Activated naive CD4-positive, alpha-beta T cell treated with anti-CD3 and anti-CD28 coated beads, Interleukin-2, amount 10 ng/mL, durations not matched to agents 7 days and 5 days (primary cell): ENCODE results near the gene LAMA3.

ENCODE experiments used
- CTCF ChIA-PET: fragments of 350-600 bp; sonication (Branson Sonifier 250); formaldehyde crosslinking; loops from one replicate; lab custom pipeline; 2021; ENCODE audit warnings: antibody characterized with exemption; lab: Charles Lee
- DNase-seq: peaks from one replicate; pipeline ENCODE4 v3.0.0-alpha.2; 2020
- H3K27ac Mint-ChIP-seq: one replicate; pipeline ENCODE4 v1.8.0; 2021; ENCODE audit warnings: mild to moderate bottlenecking, moderate library complexity, mixed read lengths
- H3K27me3 Mint-ChIP-seq: one replicate; pipeline ENCODE4 v1.8.0; 2021; ENCODE audit warnings: mild to moderate bottlenecking, mixed read lengths
- H3K36me3 Mint-ChIP-seq: one replicate; pipeline ENCODE4 v1.8.0; 2021; ENCODE audit warnings: mixed read lengths
- H3K4me1 Mint-ChIP-seq: one replicate; pipeline ENCODE4 v1.8.0; 2021; ENCODE audit warnings: mixed read lengths
- H3K4me3 Mint-ChIP-seq: one replicate; pipeline ENCODE4 v1.8.0; 2021; ENCODE audit warnings: mild to moderate bottlenecking, moderate library complexity, mixed read lengths
- H3K9me3 Mint-ChIP-seq: one replicate; pipeline ENCODE4 v1.8.0; 2021; ENCODE audit warnings: mixed read lengths

Gene LAMA3

DNA sequence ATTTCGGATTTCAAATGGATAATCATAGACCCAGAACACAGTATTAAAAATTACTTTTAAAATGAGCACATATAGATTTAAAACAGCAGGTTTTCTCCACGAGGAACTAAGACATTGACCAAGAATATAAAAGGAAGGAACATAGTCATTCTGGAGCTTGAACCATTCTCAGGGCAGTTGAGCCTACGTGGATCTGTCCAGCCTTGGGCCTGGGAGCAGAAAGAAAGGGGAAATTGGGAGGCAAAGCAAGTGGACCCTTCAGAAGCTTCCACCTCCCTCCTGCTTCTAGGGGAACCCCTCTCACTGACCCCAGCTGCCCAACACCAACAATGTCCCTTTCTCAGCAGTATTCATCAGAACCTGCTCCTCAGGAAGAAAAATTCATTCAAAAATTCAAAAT lies 293.9 kb downstream of the LAMA3 start:
- Mint-ChIP-seq H3K36me3 (peaks cover 1% of the 10 kb centered on the region), H3K9me3 (peaks cover 9% of the 10 kb centered on the region), H3K4me1 (peaks cover 32% of the 10 kb centered on the region), H3K4me3 (no peak overlapping the region), H3K27me3 (peaks cover 12% of the 10 kb centered on the region), H3K27ac (no peak overlapping the region)
- CTCF ChIA-PET = interaction anchor here (0.6 kb wide), 1 partner anchor 83 kb away, joined by 3 read pairs; no protein-coding TSS in a partner anchor
- no peak for DNase-seq

DNA sequence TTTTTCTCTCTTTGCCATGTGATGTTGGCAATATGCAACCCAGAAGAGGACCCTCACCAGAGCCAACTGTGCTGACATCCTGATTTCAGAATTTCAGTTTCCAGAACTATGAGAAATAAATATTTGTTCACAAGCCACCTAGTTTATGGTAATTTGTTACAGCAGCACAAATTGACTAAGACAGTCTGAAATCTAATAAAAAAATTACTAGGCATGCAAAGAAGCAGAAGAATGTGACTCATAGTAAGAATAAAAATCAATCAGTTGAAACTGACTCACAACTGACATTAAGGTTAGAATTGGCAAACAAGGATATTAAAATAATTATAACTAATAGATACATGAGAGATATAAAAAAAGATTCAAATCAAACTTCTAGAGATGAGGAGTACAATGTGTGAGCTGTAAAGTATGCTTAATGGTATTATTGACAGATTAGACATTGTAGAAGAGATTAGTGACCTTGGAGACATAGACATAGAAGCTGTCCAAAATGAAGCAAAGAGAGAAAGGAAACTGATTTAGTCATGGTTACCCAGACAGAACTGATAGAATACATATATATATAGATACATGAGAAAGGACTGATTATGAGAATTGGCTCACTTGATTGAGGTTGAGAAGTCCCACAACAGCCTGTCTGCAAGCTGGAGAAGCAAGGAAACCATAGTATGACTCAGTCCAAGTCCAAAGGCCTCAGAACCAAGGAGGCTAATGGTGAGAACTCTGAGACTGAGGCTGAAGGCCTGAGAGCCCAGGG lies 297.5 kb downstream of the LAMA3 start:
- peaks cover 7% of the 10 kb centered on the region for H3K27me3 Mint-ChIP-seq
- no peak overlapping the region for H3K27ac Mint-ChIP-seq
- peaks cover 3% of the 10 kb centered on the region for H3K36me3 Mint-ChIP-seq
- no peak for DNase-seq
- CTCF ChIA-PET = no interaction called here
- peaks cover 10% of the 10 kb centered on the region for H3K9me3 Mint-ChIP-seq
- H3K4me3 Mint-ChIP-seq = no peak overlapping the region
- peaks cover 29% of the 10 kb centered on the region for H3K4me1 Mint-ChIP-seq

DNA sequence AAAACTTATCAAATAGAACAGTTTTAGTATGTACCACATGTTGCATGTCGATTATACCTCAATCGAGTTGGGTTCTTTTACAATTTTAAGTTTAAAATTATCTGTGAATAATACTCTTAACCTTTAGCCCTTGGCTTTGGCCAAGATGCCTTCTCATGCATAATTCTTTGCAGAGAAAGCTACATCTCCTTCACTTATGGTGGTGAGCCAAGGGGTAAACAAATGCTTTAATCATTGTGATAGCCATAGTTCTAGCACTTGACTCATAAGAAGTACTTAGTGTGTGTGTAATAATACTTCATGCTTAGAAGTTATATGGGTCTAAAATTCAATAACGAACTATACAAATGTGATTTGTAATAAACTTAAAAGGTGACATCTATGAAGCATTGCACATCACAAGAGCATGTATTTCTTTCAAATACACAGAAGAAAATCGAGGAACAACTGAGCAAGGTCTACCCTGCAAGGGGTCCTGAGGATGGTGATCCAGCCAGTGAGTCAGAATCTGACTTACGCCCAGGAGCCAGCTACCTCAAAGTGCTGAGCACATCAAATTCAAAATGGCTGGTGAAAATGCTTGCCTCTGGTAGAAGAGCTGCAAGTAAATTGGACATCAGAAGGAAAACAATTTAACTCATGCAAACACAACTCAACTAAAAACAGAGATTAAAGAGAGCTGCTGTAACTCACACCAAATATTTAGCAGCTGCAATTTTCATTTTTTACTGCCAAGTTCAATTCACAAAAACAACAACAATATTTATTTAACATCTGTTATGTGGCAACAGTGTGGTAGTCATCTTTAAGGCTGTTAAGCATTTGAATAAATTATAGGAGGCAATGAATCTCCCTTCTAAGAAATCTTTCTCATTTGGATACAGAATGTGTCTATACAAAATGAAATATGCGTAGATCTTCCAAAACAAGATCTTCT lies 301.5 kb downstream of the LAMA3 start:
- Mint-ChIP-seq H3K4me3 (no peak overlapping the region), H3K9me3 (peaks cover 10% of the 10 kb centered on the region), H3K27me3 (peaks cover 7% of the 10 kb centered on the region), H3K36me3 (peaks cover 3% of the 10 kb centered on the region), H3K27ac (peak overlapping the region; percentile 54), H3K4me1 (peaks cover 60% of the 10 kb centered on the region)
- CTCF ChIA-PET = interaction anchor here (0.6 to 0.9 kb wide), 2 partner anchors 17 to 138 kb away, joined by 3 read pairs; no protein-coding TSS in a partner anchor
- no peak for DNase-seq

GRCh38 chr18:23992089-23992940 lies 303.1 kb downstream of the LAMA3 start:
- Mint-ChIP-seq H3K36me3 (peaks cover 6% of the 10 kb centered on the region), H3K27ac (peak overlapping the region; percentile 93), H3K4me3 (peak overlapping the region; percentile 60), H3K9me3 (peaks cover 6% of the 10 kb centered on the region), H3K27me3 (peaks cover 4% of the 10 kb centered on the region), H3K4me1 (peaks cover 59% of the 10 kb centered on the region)
- DNase-seq = peak; percentile 62
- CTCF ChIA-PET = interaction anchor here (1.6 kb wide), 1 partner anchor 74 kb away, joined by 4 read pairs; no protein-coding TSS in a partner anchor

DNA sequence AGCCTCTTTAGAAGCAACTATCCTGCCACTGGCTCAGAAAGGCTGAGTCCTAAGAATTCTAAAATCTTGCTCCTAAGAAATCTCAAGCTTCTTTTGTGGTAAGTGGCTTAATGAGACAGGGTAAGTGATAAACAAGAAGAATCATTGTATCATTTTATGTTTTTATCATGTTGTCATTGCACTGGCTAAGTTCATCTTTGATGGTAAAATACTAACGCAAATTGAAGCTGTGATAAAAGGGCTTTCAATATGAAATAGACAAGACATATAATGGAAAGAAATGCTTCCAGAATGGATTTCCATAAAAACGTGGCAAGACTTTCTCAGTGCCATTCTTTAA lies 303.7 kb downstream of the LAMA3 start:
- H3K9me3 Mint-ChIP-seq = peaks cover 3% of the 10 kb centered on the region
- CTCF ChIA-PET = interaction anchor here (1.6 kb wide), 1 partner anchor 74 kb away, joined by 4 read pairs; no protein-coding TSS in a partner anchor
- no peak for DNase-seq
- H3K4me1 Mint-ChIP-seq = peaks cover 54% of the 10 kb centered on the region
- peak overlapping the region; percentile 93 for H3K27ac Mint-ChIP-seq
- peaks cover 6% of the 10 kb centered on the region for H3K36me3 Mint-ChIP-seq
- peak overlapping the region; percentile 60 for H3K4me3 Mint-ChIP-seq
- H3K27me3 Mint-ChIP-seq = peaks cover 3% of the 10 kb centered on the region

DNA sequence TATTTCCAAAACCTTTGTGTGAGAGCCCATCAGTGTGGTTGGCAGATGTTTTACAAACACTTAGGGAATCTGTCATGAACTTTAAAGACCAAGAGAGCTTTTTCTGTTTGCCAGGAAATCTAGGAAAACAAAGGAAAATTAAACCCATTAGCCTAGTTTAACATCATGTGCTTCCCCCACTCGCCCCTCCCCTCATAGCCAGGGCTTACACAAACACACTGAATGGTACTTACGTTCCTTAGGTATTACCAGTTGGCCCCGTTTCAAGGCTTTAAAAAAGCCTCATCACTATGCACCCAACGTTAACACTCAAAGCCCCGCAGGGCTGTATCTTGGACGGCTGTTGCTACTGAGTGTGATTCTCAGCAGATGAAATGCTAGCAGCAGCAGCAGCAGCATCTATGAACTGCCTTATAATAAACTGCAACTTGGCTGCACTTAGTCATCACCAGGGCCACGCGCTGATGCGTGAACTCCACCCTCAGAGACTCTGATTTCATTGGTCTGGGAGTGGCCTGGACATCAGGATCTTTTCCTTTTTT lies 305.2 kb downstream of the LAMA3 start:
- Mint-ChIP-seq H3K27me3 (peaks cover 3% of the 10 kb centered on the region), H3K4me1 (peaks cover 57% of the 10 kb centered on the region), H3K9me3 (no peaks in the 10 kb centered on the region), H3K4me3 (peak overlapping the region; percentile 54), H3K27ac (peak overlapping the region; percentile 19), H3K36me3 (peaks cover 6% of the 10 kb centered on the region)
- no peak for DNase-seq
- CTCF ChIA-PET = no interaction called here

GRCh38 chr18:23995180-23995579 lies 305.9 kb downstream of the LAMA3 start:
- H3K9me3 Mint-ChIP-seq = no peaks in the 10 kb centered on the region
- H3K4me3 Mint-ChIP-seq = no peak overlapping the region
- no peak overlapping the region for H3K27ac Mint-ChIP-seq
- no peak for DNase-seq
- H3K27me3 Mint-ChIP-seq = peaks cover 3% of the 10 kb centered on the region
- peaks cover 7% of the 10 kb centered on the region for H3K36me3 Mint-ChIP-seq
- peaks cover 60% of the 10 kb centered on the region for H3K4me1 Mint-ChIP-seq
- CTCF ChIA-PET = interaction anchor here (0.7 kb wide), 1 partner anchor 46 kb away, joined by 3 read pairs; no protein-coding TSS in a partner anchor

DNA sequence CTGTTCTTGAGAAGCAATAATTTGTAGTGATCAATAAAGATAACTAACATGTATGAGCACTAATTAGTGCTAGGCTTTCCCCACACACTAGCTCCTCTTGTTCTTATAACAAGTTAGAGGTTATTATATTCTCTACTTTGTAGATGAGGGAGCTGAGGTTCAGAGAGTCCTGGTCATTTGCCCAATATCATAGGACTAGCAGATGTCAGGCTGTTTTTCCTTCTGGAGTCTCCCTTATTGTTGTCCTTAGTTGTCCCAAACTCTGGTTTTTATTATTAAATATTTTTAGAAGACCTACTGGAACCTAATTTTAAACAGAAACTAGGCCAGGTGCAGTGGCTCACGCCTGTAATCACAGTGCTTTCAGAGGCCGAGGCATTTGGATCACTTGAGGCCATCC lies 308.8 kb downstream of the LAMA3 start:
- peaks cover 3% of the 10 kb centered on the region for H3K27me3 Mint-ChIP-seq

GRCh38 chr18:23998820-23999219 lies 309.6 kb downstream of the LAMA3 start:
- no peak for DNase-seq
- H3K4me1 Mint-ChIP-seq = peaks cover 62% of the 10 kb centered on the region
- CTCF ChIA-PET = interaction anchor here (0.7 to 2.0 kb wide), 3 partner anchors 10 to 80 kb away, joined by 3 to 4 read pairs (median 4); no protein-coding TSS in a partner anchor
- H3K9me3 Mint-ChIP-seq = peaks cover 3% of the 10 kb centered on the region
- no peak overlapping the region for H3K4me3 Mint-ChIP-seq
- H3K27me3 Mint-ChIP-seq = peaks cover 3% of the 10 kb centered on the region
- peaks cover 18% of the 10 kb centered on the region for H3K36me3 Mint-ChIP-seq
- no peak overlapping the region for H3K27ac Mint-ChIP-seq

More for the DNA sequence above, 308.8 kb downstream of the LAMA3 start:
- Mint-ChIP-seq H3K36me3 (peaks cover 15% of the 10 kb centered on the region), H3K4me1 (peaks cover 63% of the 10 kb centered on the region), H3K9me3 (peaks cover 3% of the 10 kb centered on the region), H3K27ac (no peak overlapping the region), H3K4me3 (no peak overlapping the region)
- CTCF ChIA-PET = interaction anchor here (1.2 to 2.0 kb wide), 2 partner anchors 59 to 79 kb away, joined by 4 read pairs; no protein-coding TSS in a partner anchor
- no peak for DNase-seq

- H3K36me3 Mint-ChIP-seq = peaks cover 20% of the 10 kb centered on the region
- no peak overlapping the region for H3K27ac Mint-ChIP-seq
- CTCF ChIA-PET = no interaction called here
- H3K27me3 Mint-ChIP-seq = no peaks in the 10 kb centered on the region
- DNase-seq = no peak
- H3K4me3 Mint-ChIP-seq = no peak overlapping the region
- H3K4me1 Mint-ChIP-seq = peaks cover 57% of the 10 kb centered on the region
- H3K9me3 Mint-ChIP-seq = peaks cover 3% of the 10 kb centered on the region
Observed at GRCh38 chr18:24000613-24001490, 311.6 kb downstream of the LAMA3 start.

DNA sequence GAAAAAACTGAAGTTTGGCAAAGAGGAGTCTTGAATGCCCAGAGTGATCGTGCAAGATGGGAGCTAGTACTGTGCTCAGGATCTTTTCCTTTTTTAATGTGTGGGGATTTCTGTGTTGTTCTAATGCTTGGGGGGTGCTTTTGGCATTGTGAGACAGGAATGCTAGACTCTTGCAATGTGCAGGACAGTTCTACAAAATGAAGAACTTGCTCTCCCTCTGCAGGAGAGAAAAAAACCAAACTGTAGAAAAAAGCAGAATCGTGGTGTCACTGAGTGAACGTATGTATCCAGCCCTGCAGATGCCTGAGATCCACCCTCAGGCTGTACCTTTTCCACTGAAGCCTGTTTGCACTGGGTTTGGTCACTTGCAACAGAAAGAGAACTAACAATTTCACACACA lies 313.2 kb downstream of the LAMA3 start:
- Mint-ChIP-seq H3K27ac (no peak overlapping the region), H3K4me1 (peaks cover 54% of the 10 kb centered on the region), H3K36me3 (peaks cover 16% of the 10 kb centered on the region), H3K27me3 (no peaks in the 10 kb centered on the region), H3K4me3 (no peak overlapping the region), H3K9me3 (peaks cover 3% of the 10 kb centered on the region)
- DNase-seq = no peak
- CTCF ChIA-PET = no interaction called here

GRCh38 chr18:24003288-24003687 lies 314.0 kb downstream of the LAMA3 start:
- CTCF ChIA-PET = no interaction called here
- DNase-seq = no peak
- H3K4me1 Mint-ChIP-seq = peaks cover 59% of the 10 kb centered on the region
- no peaks in the 10 kb centered on the region for H3K27me3 Mint-ChIP-seq
- no peak overlapping the region for H3K27ac Mint-ChIP-seq
- peaks cover 16% of the 10 kb centered on the region for H3K36me3 Mint-ChIP-seq
- peaks cover 3% of the 10 kb centered on the region for H3K9me3 Mint-ChIP-seq
- no peak overlapping the region for H3K4me3 Mint-ChIP-seq
